IMR-90 (cell line): ENCODE data around the gene APH1A. TPM values are rescaled to one million over a fixed set of nuclear protein-coding genes. Genes with fewer than 3 reads are reported as not detected.

Source experiments
- ATAC-seq: fragments of 200-7000 bp; cut with Tn5 transposase; 2 replicates; pipeline ENCODE4 v1.9.1; 2020; ENCODE audit warnings: low read depth, mild to moderate bottlenecking, moderate library complexity
- Bru-seq: library from RNA; stranded (reverse); fragments of 400-500 nt; gene quantifications from one replicate; lab custom pipeline; 2021; lab: Mats Ljungman, UMichigan
- BruChase-seq, 2 experiments: library from RNA; stranded (reverse); fragments of 400-500 nt; gene quantifications; one replicate each; lab custom pipeline; 2021; lab: Mats Ljungman, UMichigan
- BruUV-seq: library from RNA; stranded (reverse); fragments of 400-500 nt; replicated peaks from 2 replicates; lab custom pipeline; 2021; lab: Mats Ljungman, UMichigan
- CTCF ChIA-PET: fragments of 300-600 bp; formaldehyde crosslinking; extraction: SDS; loops from one replicate; lab custom pipeline; 2021; ENCODE audit warnings: antibody characterized with exemption; lab: Yijun Ruan, JAX
- POLR2A ChIA-PET: fragments of 300-600 bp; sonication (Branson Sonifier 250); formaldehyde crosslinking; loops from one replicate; lab custom pipeline; 2022; ENCODE audit warnings: antibody characterized with exemption; ENCODE audit not compliant: unreplicated experiment; lab: Charles Lee
- DNase-seq: peaks from one replicate; pipeline ENCODE4 v3.0.0; 2013
- H2AFZ ChIP-seq: replicated peaks from 2 replicates; pipeline ENCODE3; 2013; ENCODE audit warnings: low read length, mild to moderate bottlenecking; ENCODE audit not compliant: poor library complexity
- H2AK5ac ChIP-seq: 2 replicates; pipeline ENCODE4 v1.6.1; 2013; ENCODE audit warnings: low read depth, low read length, inconsistent platforms
- H2AK9ac ChIP-seq: replicated peaks from 2 replicates; pipeline ENCODE3; 2013; ENCODE audit warnings: mild to moderate bottlenecking, low read depth, low read length, moderate library complexity; ENCODE audit not compliant: poor library complexity
- H2BK120ac ChIP-seq: 2 replicates; pipeline ENCODE4 v1.6.1; 2013; ENCODE audit warnings: low read depth, low read length, inconsistent platforms
- H2BK15ac ChIP-seq: 3 replicates; pipeline ENCODE4 v1.6.1; 2013; ENCODE audit warnings: low read depth, low read length, inconsistent platforms
- H2BK20ac ChIP-seq: 2 replicates; pipeline ENCODE4 v1.6.1; 2013; ENCODE audit warnings: low read depth, mild to moderate bottlenecking, inconsistent platforms, low read length, moderate library complexity
- H2BK5ac ChIP-seq: 2 replicates; pipeline ENCODE4 v1.6.1; 2013; ENCODE audit warnings: mild to moderate bottlenecking, low read depth, low read length, inconsistent platforms; ENCODE audit not compliant: poor library complexity, severe bottlenecking
- H3K14ac ChIP-seq: replicated peaks from 2 replicates; pipeline ENCODE4 v1.6.1; 2013; ENCODE audit warnings: low read depth, low read length, inconsistent platforms
- H3K18ac ChIP-seq: 2 replicates; pipeline ENCODE4 v1.6.1; 2013; ENCODE audit warnings: low read depth, low read length, control low read depth
- H3K23ac ChIP-seq: 2 replicates; pipeline ENCODE4 v1.6.1; 2013; ENCODE audit warnings: low read depth, low read length, inconsistent platforms
- H3K27ac ChIP-seq: 2 replicates; pipeline ENCODE4 v1.5.1; 2013; ENCODE audit warnings: mild to moderate bottlenecking, control low read depth, low read length; ENCODE audit not compliant: insufficient read depth
- H3K27me3 ChIP-seq: 2 replicates; pipeline ENCODE4 v1.6.1; 2013; ENCODE audit warnings: low read length; ENCODE audit not compliant: control insufficient read depth, insufficient read depth
- H3K36me3 ChIP-seq: 2 replicates; pipeline ENCODE4 v1.6.1; 2013; ENCODE audit warnings: low read length, mixed read lengths; ENCODE audit not compliant: control insufficient read depth, insufficient read depth
- H3K4ac ChIP-seq: 2 replicates; pipeline ENCODE4 v1.6.1; 2013; ENCODE audit warnings: low read depth, low read length, inconsistent platforms
- H3K4me1 ChIP-seq: 2 replicates; pipeline ENCODE4 v1.6.1; 2013; ENCODE audit warnings: low read length, mixed read lengths; ENCODE audit not compliant: control insufficient read depth, insufficient read depth
- H3K4me2 ChIP-seq: 2 replicates; pipeline ENCODE4 v1.6.1; 2013; ENCODE audit warnings: low read depth, mild to moderate bottlenecking, control low read depth, low read length, moderate library complexity
- H3K4me3 ChIP-seq: 2 replicates; pipeline ENCODE4 v1.5.1; 2013; ENCODE audit warnings: low read depth, mild to moderate bottlenecking, control low read depth, low read length, moderate library complexity; ENCODE audit not compliant: insufficient read depth
- H3K56ac ChIP-seq: 2 replicates; pipeline ENCODE4 v1.6.1; 2013; ENCODE audit warnings: low read length, inconsistent platforms; ENCODE audit not compliant: insufficient read depth; ENCODE audit errors: extremely low read depth
- H3K79me1 ChIP-seq, 2 experiments: 2 replicates each; pipeline ENCODE4 v1.6.1; 2013; ENCODE audit warnings: low read length in 2 of 2, inconsistent platforms in 1 of 2, low read depth in 1 of 2
- H3K9ac ChIP-seq: 2 replicates; pipeline ENCODE4 v1.6.1; 2013; ENCODE audit warnings: low read depth, low read length, control low read depth
- H3K9me1 ChIP-seq: 2 replicates; pipeline ENCODE4 v1.6.1; 2013; ENCODE audit warnings: low read length, inconsistent platforms; ENCODE audit not compliant: insufficient read depth
- H3K9me3 ChIP-seq: 2 replicates; pipeline ENCODE4 v1.6.1; 2013; ENCODE audit warnings: low read length; ENCODE audit not compliant: control insufficient read depth, insufficient read depth
- H4K20me1 ChIP-seq: 2 replicates; pipeline ENCODE4 v1.6.1; 2013; ENCODE audit warnings: low read length, inconsistent platforms; ENCODE audit not compliant: insufficient read depth
- H4K5ac ChIP-seq: 2 replicates; pipeline ENCODE4 v1.6.1; 2013; ENCODE audit warnings: mild to moderate bottlenecking, low read depth, low read length, control low read depth
- H4K8ac ChIP-seq, 2 experiments: 2 replicates each; pipeline ENCODE4 v1.6.1; 2013; ENCODE audit warnings: low read depth in 2 of 2, low read length in 2 of 2, control low read depth in 1 of 2, inconsistent platforms in 1 of 2
- H4K91ac ChIP-seq: 2 replicates; pipeline ENCODE4 v1.6.1; 2013; ENCODE audit warnings: low read depth, low read length, inconsistent platforms; ENCODE audit not compliant: insufficient read depth
- CTCF ChIP-seq: conservative IDR thresholded peaks from 2 replicates; pipeline ENCODE4 v1.5.1; 2012; ENCODE audit warnings: mild to moderate bottlenecking, low read depth, low read length, improper control_type of control experiment
- MAZ ChIP-seq: IDR thresholded peaks from 2 replicates; pipeline ENCODE4 v1.6.1; 2012; ENCODE audit warnings: low read depth, mild to moderate bottlenecking, low read length, improper control_type of control experiment, moderate library complexity, borderline replicate concordance
- MXI1 ChIP-seq: IDR thresholded peaks from 2 replicates; pipeline ENCODE4 v1.6.1; 2012; ENCODE audit warnings: low read depth, mild to moderate bottlenecking, low read length, moderate library complexity, borderline replicate concordance
- WGBS, 2 experiments: methylation state at CpG; one replicate each; pipeline versions ENCODE4 v1.1.5 to v1.1.7; 2013; ENCODE audit warnings: missing lambda C conversion rate in 2 of 2; ENCODE audit not compliant: insufficient read length in 1 of 2; ENCODE audit errors: extremely low coverage in 2 of 2; 5-methylcytosine and 5-hydroxymethylcytosine counted together
- dilution Hi-C: fragments of 300-500 bp; cut with HindIII; formaldehyde crosslinking; loops from one replicate; pipeline ENCODE4 v1.14.3; 2018; ENCODE audit warnings: low sequenced_read_pairs; ENCODE audit not compliant: unreplicated experiment
- in situ Hi-C: fragments of 300-500 bp; cut with MboI; formaldehyde crosslinking; loops from 3 replicates; pipeline ENCODE4 v1.14.3; 2019; ENCODE audit warnings: low sequenced_read_pairs, inconsistent platforms, mixed read lengths
- intact Hi-C: fragments of 100-400 bp; cut with micrococcal nuclease; formaldehyde crosslinking; loops from 2 replicates; pipeline ENCODE4 v1.10.0; 2022
- long read RNA-seq: library from polyadenylated mRNA; unstranded; transcript quantifications from one replicate; pipeline ENCODE4 v2.0.0, GENCODE V29; 2021; ENCODE audit not compliant: unreplicated experiment
- polyA plus RNA-seq, 3 experiments: library from polyadenylated mRNA; depleted of rRNA; stranded (reverse); fragments of >200 nt; gene quantifications; 2 replicates each; pipeline ENCODE4 v1.2.3, GENCODE V29; 2012; ENCODE audit warnings: low replicate concordance in 1 of 3
- total RNA-seq: library from RNA; depleted of rRNA; stranded (reverse); fragments of >200 nt; gene quantifications from 2 replicates; pipeline ENCODE4 v1.2.3, GENCODE V29; 2012; rRNA removed

Gene APH1A
- total RNA-seq (61.9 and 62.0 TPM in 2 replicates), polyA plus RNA-seq (2012; rRNA removed) (92.1 and 94.2 TPM in 2 replicates), Bru-seq, nascent RNA (percentile 75 among the genes with signal in this experiment), BruChase-seq, experiment 1, labeled RNA remaining after a 6-hour chase (percentile 96 among the genes with signal in this experiment), BruChase-seq, experiment 2, labeled RNA remaining after a 2-hour chase (percentile 85 among the genes with signal in this experiment)
- polyA plus RNA-seq (2012; cell fraction: cytosol; rRNA removed), result 83.6 and 113 TPM in 2 replicates
- 78.3 and 108 TPM in 2 replicates for polyA plus RNA-seq (2012; cell fraction: nucleus; rRNA removed; ENCODE audit: low replicate concordance)
- long read RNA-seq, transcript APH1A-202 (6 exons, 2,353 nt), result minor isoform, 6 of 27 reads
- long read RNA-seq, transcript APH1A-203 (7 exons, 1,713 nt), result major isoform, 12 of 27 reads
- long read RNA-seq, partial matches to known transcripts, result 4 of 27 reads
- long read RNA-seq, other reads (novel, unspliced or antisense), result 5 of 27 reads

GRCh38 chr1:150268705-150269403 is at the start of gene APH1A:
Gene APH1A, minus strand, starts transcription at chr1:150269016. Its CDS starts 206 bp downstream, at chr1:150268810.
- Histone ChIP-seq H3K27ac (peak within 1 kb of the TSS; percentile 87), H3K79me1 (peaks cover 18 to 47% of the 10 kb centered on the region in 2 experiments), H3K4me1 (peaks cover 8% of the 10 kb centered on the region), H3K4ac (peak within 1 kb of the TSS; percentile 89), H3K9ac (peak within 1 kb of the TSS; percentile 96), H2BK15ac (peak within 1 kb of the TSS; percentile 2; the same call in 1 of the 3 replicates), H3K14ac (peak within 1 kb of the TSS; percentile 89), H4K5ac (peak within 1 kb of the TSS; percentile 95), H3K4me3 (peak within 1 kb of the TSS; percentile 93), H3K36me3 (peaks cover 22% of the 10 kb centered on the region), H2AFZ (peak within 1 kb of the TSS; percentile 89), H3K56ac (peak within 1 kb of the TSS; percentile 73), H2AK5ac (peak within 1 kb of the TSS; percentile 86), H3K27me3 (no peaks in the 10 kb centered on the region), H3K4me2 (peak within 1 kb of the TSS; percentile 99), H3K18ac (peak within 1 kb of the TSS; percentile 43), H4K20me1 (no peaks in the 10 kb centered on the region), H2BK5ac (peak within 1 kb of the TSS; percentile 76), H4K8ac (peak within 1 kb of the TSS; percentile 90 to 99), H2BK20ac (no peak within 1 kb of the TSS), H4K91ac (peak within 1 kb of the TSS; percentile 54), H2BK120ac (peak within 1 kb of the TSS; percentile 53), H3K9me1 (peaks cover 8% of the 10 kb centered on the region), H3K23ac (peak within 1 kb of the TSS; percentile 67), H2AK9ac (peak within 1 kb of the TSS; percentile 86), H3K9me3 (no peaks in the 10 kb centered on the region)
- dilution Hi-C loops, result no loop called here
- POLR2A ChIA-PET, result interaction anchor here (0.6 kb wide), 1 partner anchor 95 kb away, joined by 7 read pairs; the partner anchor contains the start of gene RPRD2
- ATAC-seq (peak; percentile 97), DNase-seq (peak; percentile 96)
- no TSS peak for BruUV-seq
- 2% methylated on average over 10 of the region's 49 CpGs; no CpG with 5 or more reads in 1 of the 2 experiments for WGBS, 2 experiments
- TF ChIP-seq MAZ, result peak; percentile 80; the same call in 1 of the 2 replicates
- no peak for TF ChIP-seq CTCF
- TF ChIP-seq MXI1, result no peak
- in situ Hi-C loops, result loop anchor here (10.0 kb wide), 1 partner anchor 286 kb away; no protein-coding TSS in a partner anchor
- CTCF ChIA-PET, result interaction anchor here (0.6 to 0.8 kb wide), 2 partner anchors 13 kb away, joined by 3 read pairs; no protein-coding TSS in a partner anchor
- intact Hi-C loops, result no loop called here
